ENCODE results near the gene NAA80.

GRCh38 chr3:50297896-50298725 is 1.1 kb downstream of the NAA80 start:
- TF ChIP-seq ZNF384 (IDR thresholded peaks at IDR 0.05) (no peak), ARNT (IDR thresholded peaks at IDR 0.05) (no peak), HDGF (IDR thresholded peaks at IDR 0.05; ENCODE audit: borderline replicate concordance) (no peak), BHLHE40 (IDR thresholded peaks at IDR 0.05; ENCODE audit: borderline replicate concordance) (no peak), SP1 (IDR thresholded peaks at IDR 0.05) (no peak), LEF1 (IDR thresholded peaks at IDR 0.05; ENCODE audit: borderline replicate concordance) (no peak), FOXK2 (IDR thresholded peaks at IDR 0.05) (no peak), L3MBTL2 (conservative IDR thresholded peaks at IDR 0.05) (no peak), PKNOX1 (IDR thresholded peaks at IDR 0.05) (no peak), ELF4 (IDR thresholded peaks at IDR 0.05) (no peak)
